Tibial artery (tissue), 4 donors: ENCODE results near the gene VAMP5.

Source experiments
- DNase-seq, 2 donors: peaks; one replicate each; pipeline ENCODE4 v3.0.0-alpha.2; 2019
- H3K27ac ChIP-seq, 2 donors: fragments of 200-600 bp; sonication (generic) in 1 of 2; 1 replicate in 1 of 2; 2 replicates in 1 of 2; pipeline ENCODE4 v1.5.1; 2018 to 2019; ENCODE audit warnings: mild to moderate bottlenecking in 1 of 2
- H3K27me3 ChIP-seq, 2 donors: fragments of 200-600 bp; sonication (generic) in 1 of 2; one replicate each; pipeline versions ENCODE4 v1.5.1 to v1.6.0; 2016 to 2019
- H3K36me3 ChIP-seq, 3 donors: fragments of 200-600 bp; sonication (generic) in 2 of 3; one replicate each; pipeline ENCODE4 v1.5.1; 2016 to 2019; ENCODE audit warnings: mild to moderate bottlenecking in 2 of 3
- H3K4me1 ChIP-seq, 4 donors: fragments of 200-600 bp; sonication (generic) in 2 of 4; 1 replicate in 3 of 4; 2 replicates in 1 of 4; pipeline ENCODE4 v1.5.1; 2016 to 2019
- H3K4me3 ChIP-seq, 2 donors: fragments of 200-600 bp; sonication (generic) in 1 of 2; 1 replicate in 1 of 2; 2 replicates in 1 of 2; pipeline ENCODE4 v1.5.1; 2018 to 2019; ENCODE audit warnings: mild to moderate bottlenecking in 2 of 2
- H3K9me3 ChIP-seq, 3 donors: fragments of 200-600 bp; sonication (generic) in 1 of 3; one replicate each; pipeline ENCODE4 v1.5.1; 2016 to 2019
- intact Hi-C: fragments of 100-400 bp; cut with DNase I; formaldehyde crosslinking; loops from one replicate; pipeline ENCODE4 v1.15.0; 2023; ENCODE audit warnings: low total_unique reads
- TF ChIP-seq, protein P1 (sequence below), 2 experiments: fragments of 200-600 bp in 1 of 2; fragments of 450-650 bp in 1 of 2; IDR thresholded peaks; one replicate each; pipeline ENCODE4 v1.5.1; 2017 to 2019; ENCODE audit warnings: antibody characterized with exemption in 2 of 2, mild to moderate bottlenecking in 1 of 2, moderate library complexity in 1 of 2

Gene VAMP5

DNA sequence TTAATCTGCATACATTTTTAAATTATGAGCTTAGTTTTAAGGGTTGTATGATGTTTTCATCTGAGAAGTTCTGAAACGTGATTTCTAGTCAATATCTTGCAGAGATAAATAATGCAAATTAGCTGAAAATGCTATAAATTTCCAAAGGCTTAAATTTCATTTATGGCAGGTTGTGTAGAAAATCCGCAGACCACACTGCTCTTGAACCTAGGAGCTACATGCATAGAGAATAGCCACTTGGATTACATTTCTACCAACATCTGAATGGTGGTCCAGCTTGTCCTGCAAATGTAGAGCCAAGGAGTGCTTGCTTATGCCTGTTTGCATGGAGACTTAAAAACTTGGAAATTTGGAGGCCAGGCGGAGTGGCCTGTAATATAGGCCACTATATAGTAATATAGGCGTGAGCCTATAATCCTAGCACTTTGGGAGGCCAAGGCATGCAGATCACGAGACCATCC, 38.4 kb upstream of the VAMP5 start:
- DNase-seq, result no peak
- Histone ChIP-seq H3K27ac (peak overlapping the region in 1 of 2 donors; percentile 27), H3K36me3 (peaks cover 69 to 79% (median 77%) of the 10 kb centered on the region in 3 donors), H3K4me3 (no peak overlapping the region), H3K27me3 (no peaks in the 10 kb centered on the region), H3K9me3 (no peaks in the 10 kb centered on the region), H3K4me1 (peaks cover 0 to 39% (median 23%) of the 10 kb centered on the region in 4 donors)
- TF ChIP-seq, protein P1, sequence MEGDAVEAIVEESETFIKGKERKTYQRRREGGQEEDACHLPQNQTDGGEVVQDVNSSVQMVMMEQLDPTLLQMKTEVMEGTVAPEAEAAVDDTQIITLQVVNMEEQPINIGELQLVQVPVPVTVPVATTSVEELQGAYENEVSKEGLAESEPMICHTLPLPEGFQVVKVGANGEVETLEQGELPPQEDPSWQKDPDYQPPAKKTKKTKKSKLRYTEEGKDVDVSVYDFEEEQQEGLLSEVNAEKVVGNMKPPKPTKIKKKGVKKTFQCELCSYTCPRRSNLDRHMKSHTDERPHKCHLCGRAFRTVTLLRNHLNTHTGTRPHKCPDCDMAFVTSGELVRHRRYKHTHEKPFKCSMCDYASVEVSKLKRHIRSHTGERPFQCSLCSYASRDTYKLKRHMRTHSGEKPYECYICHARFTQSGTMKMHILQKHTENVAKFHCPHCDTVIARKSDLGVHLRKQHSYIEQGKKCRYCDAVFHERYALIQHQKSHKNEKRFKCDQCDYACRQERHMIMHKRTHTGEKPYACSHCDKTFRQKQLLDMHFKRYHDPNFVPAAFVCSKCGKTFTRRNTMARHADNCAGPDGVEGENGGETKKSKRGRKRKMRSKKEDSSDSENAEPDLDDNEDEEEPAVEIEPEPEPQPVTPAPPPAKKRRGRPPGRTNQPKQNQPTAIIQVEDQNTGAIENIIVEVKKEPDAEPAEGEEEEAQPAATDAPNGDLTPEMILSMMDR (IDR thresholded peaks at IDR 0.05), result no peak
- intact Hi-C loops, result no loop called here

DNA sequence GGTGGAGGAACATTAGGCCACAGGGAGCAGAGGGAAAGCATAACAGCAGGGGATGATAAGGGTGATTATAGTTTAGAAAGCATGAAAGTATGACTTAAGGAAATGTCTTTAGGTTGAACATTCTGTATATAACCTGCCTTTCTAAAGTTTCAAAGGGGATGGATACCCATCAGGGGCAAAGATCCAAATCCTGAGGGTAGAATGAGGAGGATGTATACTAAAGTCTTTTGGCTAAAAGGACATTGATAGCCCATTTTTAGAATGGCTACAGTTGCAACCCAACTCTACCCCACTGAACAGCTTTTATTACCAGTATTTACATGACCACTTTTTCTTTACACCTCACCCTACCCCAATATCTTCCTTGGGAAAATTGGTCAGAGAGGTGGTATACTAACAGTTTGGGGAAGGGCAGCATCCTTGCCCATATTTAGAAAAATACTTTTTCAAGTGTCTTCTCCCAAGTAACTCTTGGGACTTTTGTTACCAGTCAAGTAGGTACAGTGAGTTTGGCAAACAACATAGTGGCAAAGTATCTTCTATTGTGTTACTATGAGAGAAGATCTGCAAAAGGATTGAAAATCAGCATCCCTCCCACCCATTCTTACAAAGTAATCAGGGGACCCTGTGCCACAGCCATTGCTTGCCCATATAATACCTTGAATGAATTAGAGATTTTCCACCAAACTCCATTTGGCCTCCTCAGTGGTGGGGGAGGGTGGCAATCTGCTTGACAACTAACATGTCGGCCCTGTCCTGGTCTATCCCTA, 37.0 kb upstream of the VAMP5 start:
- H3K9me3 ChIP-seq, result no peaks in the 10 kb centered on the region

DNA sequence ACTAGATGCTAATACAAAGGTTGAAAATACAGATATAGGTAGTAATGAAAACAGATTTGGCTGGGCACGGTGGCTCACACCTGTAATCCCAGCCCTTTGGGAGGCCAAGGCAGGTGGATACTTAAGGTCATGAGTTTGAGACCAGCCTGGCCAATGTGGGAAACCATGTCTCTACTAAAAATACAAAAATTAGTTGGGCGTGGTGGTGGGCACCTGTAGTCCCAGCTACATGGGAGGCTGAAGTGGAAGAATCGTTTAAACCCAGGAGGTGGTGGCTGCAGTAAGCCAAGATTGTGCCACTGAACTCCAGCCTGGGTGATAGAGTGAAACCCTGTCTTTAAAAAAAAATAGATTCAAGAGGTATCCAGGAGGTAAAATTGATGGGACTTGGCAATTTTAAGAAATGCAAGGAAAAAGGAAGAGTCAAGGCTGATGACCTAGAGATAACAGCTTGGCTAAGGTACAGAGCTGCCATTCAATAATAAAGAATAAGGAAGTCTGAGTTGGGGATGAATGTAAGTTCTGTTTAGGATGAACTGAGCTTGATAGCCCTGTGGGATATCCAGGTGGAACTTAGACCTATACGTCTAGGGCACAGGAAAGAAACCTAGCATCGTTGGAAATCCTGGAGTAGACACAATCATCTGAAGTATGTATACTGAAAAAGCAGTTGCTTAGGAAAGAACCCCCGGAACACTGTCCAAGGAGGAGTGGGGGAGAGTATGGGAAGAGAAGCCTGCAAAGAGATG, 36.2 kb upstream of the VAMP5 start:
- H3K36me3 ChIP-seq, result peaks cover 64 to 79% (median 75%) of the 10 kb centered on the region in 3 donors

More for the DNA sequence above, 37.0 kb upstream of the VAMP5 start:
- Histone ChIP-seq H3K27ac (no peak overlapping the region), H3K36me3 (peaks cover 64 to 79% (median 75%) of the 10 kb centered on the region in 3 donors), H3K4me3 (no peak overlapping the region), H3K27me3 (no peaks in the 10 kb centered on the region), H3K4me1 (peaks cover 0 to 24% (median 12%) of the 10 kb centered on the region in 4 donors)
- intact Hi-C loops, result no loop called here
- TF ChIP-seq, protein P1 (IDR thresholded peaks at IDR 0.05), result no peak
- DNase-seq, result no peak

DNA sequence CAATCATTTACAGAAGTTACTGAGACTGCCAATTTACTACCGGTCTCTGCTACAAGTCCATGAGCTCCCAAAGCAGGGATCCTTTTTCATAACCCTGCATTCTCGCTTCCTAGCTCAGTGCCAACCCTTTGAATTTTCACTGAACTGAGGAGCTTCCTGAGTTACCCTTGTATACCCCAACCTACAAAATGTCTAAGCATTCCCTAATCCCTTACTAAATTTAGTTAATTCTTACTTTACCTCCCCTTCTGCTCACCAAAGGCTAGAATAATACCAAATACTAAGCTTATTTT, 35.7 kb upstream of the VAMP5 start:
- H3K9me3 ChIP-seq, result no peaks in the 10 kb centered on the region
- peaks cover 0 to 11% (median 2%) of the 10 kb centered on the region in 4 donors for H3K4me1 ChIP-seq
- H3K27ac ChIP-seq, result peak overlapping the region in 1 of 2 donors; percentile 25
- no peak overlapping the region for H3K4me3 ChIP-seq
- intact Hi-C loops, result no loop called here
- DNase-seq, result no peak
- peaks cover 61 to 79% (median 75%) of the 10 kb centered on the region in 3 donors for H3K36me3 ChIP-seq
- TF ChIP-seq, protein P1 (IDR thresholded peaks at IDR 0.05), result no peak
- no peaks in the 10 kb centered on the region for H3K27me3 ChIP-seq

More for the DNA sequence above, 36.2 kb upstream of the VAMP5 start:
- Histone ChIP-seq H3K9me3 (no peaks in the 10 kb centered on the region), H3K27me3 (no peaks in the 10 kb centered on the region), H3K4me1 (peaks cover 0 to 16% (median 4%) of the 10 kb centered on the region in 4 donors), H3K4me3 (no peak overlapping the region), H3K27ac (peak overlapping the region in 1 of 2 donors; percentile 25)
- TF ChIP-seq, protein P1 (IDR thresholded peaks at IDR 0.05), result no peak
- intact Hi-C loops, result no loop called here
- DNase-seq, result no peak

DNA sequence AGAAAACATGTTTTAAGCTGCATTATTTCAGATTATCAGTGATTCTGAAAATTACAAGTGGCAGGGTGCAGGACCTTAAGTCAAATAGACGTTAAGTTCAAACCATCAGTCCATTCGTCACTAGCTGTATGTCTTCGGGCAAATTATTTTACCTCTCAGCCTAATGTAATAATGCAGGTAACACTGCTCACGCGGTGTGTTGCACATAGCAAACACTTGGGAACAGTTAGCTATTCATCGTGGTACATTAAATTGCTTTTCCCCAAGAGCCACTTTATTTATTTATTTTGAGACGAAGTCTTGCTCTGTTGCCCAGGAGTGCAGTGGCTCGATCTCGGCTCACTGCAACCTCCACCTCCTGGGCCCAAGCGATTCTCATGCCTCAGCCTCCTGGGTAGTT, 35.1 kb upstream of the VAMP5 start:
- Histone ChIP-seq H3K27ac (no peak overlapping the region), H3K27me3 (no peaks in the 10 kb centered on the region), H3K9me3 (no peaks in the 10 kb centered on the region), H3K4me3 (no peak overlapping the region), H3K36me3 (peaks cover 59 to 79% (median 75%) of the 10 kb centered on the region in 3 donors), H3K4me1 (peaks cover 0 to 8% (median 2%) of the 10 kb centered on the region in 4 donors)
- no peak for DNase-seq
- TF ChIP-seq, protein P1 (IDR thresholded peaks at IDR 0.05), result no peak
- intact Hi-C loops, result no loop called here
